Measurements from ENCODE around the gene TNFAIP3.
"Not testable (repeated sequence)": the region's sequence is repeated elsewhere in the genome, so short reads cannot be mapped to it uniquely, and the experiment has no call there.

The TNFAIP3 gene

GRCh38 chr6:137843211-137843610, 23.8 kb upstream of the TNFAIP3 start:
- Histone ChIP-seq H3K27me3 (replicated peaks; ENCODE audit: control insufficient read depth, insufficient read depth, low read length, poor library complexity, severe bottlenecking) (no peaks in the 10 kb centered on the region), H3K36me3 (ENCODE audit: control insufficient read depth, insufficient read depth, low read length) (no peaks in the 10 kb centered on the region)
- no peak for DNase-seq

GRCh38 chr6:137844327-137844726, 22.7 kb upstream of the TNFAIP3 start:
- not testable (repeated sequence) for DNase-seq; H3K36me3 ChIP-seq (ENCODE audit: control insufficient read depth, insufficient read depth, low read length); H3K4me1 ChIP-seq (ENCODE audit: control insufficient read depth, insufficient read depth, low read length, poor library complexity, severe bottlenecking); H3K27ac ChIP-seq (ENCODE audit: insufficient read depth, low read length, poor library complexity, severe bottlenecking); H3K4me3 ChIP-seq (ENCODE audit: insufficient read depth, low read depth, low read length, poor library complexity, severe bottlenecking); H3K9me3 ChIP-seq (ENCODE audit: control insufficient read depth, low read length); H3K27me3 ChIP-seq (replicated peaks; ENCODE audit: control insufficient read depth, insufficient read depth, low read length, poor library complexity, severe bottlenecking)

More at GRCh38 chr6:137843211-137843610, 23.8 kb upstream of the TNFAIP3 start:
- Histone ChIP-seq H3K4me3 (ENCODE audit: insufficient read depth, low read depth, low read length, poor library complexity, severe bottlenecking) (no peak overlapping the region), H3K9me3 (ENCODE audit: control insufficient read depth, low read length) (peaks cover 3% of the 10 kb centered on the region), H3K4me1 (ENCODE audit: control insufficient read depth, insufficient read depth, low read length, poor library complexity, severe bottlenecking) (no peaks in the 10 kb centered on the region), H3K27ac (ENCODE audit: insufficient read depth, low read length, poor library complexity, severe bottlenecking) (no peak overlapping the region)

DNA sequence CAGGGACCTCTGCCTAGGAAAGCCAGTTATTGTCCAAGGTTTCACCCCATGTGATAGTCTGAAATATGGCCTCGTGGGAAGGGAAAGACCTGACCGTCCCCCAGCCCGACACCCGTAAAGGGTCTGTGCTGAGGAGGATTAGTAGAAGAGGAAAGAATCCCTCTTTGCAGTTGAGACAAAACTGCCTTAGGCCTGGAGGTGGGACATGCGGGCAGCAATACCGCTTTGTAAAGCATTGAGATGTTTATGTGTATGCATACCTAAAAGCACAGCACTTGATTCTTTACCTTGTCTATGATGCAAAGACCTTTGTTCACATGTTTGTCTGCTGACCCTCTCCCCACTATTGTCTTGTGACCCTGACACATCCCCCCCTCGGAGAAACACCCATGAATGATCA, 22.3 kb upstream of the TNFAIP3 start:
- H3K9me3 ChIP-seq (ENCODE audit: control insufficient read depth, low read length); H3K27ac ChIP-seq (ENCODE audit: insufficient read depth, low read length, poor library complexity, severe bottlenecking); H3K4me1 ChIP-seq (ENCODE audit: control insufficient read depth, insufficient read depth, low read length, poor library complexity, severe bottlenecking); H3K27me3 ChIP-seq (replicated peaks; ENCODE audit: control insufficient read depth, insufficient read depth, low read length, poor library complexity, severe bottlenecking); H3K36me3 ChIP-seq (ENCODE audit: control insufficient read depth, insufficient read depth, low read length); DNase-seq; H3K4me3 ChIP-seq (ENCODE audit: insufficient read depth, low read depth, low read length, poor library complexity, severe bottlenecking): not testable (repeated sequence)

DNA sequence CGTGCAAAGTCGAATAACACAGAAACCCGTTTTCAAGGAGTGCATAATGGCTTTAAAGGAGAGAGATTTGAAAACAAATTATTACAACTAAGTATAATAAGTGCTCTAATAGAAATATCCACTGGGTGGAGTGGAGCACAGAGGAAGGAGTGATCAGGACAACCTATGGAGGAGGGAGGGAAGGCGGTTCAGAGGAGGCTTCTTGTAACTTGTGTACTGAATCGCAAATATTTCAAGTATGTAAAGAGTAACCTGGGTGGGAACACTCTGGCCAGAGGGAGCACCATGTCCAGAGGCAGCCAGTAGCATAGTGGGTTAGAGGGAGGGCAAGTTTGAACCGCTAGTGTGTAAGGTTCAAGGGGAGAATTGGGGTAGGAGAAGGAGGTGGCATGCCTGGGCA, 21.6 kb upstream of the TNFAIP3 start:
- H3K9me3 ChIP-seq (ENCODE audit: control insufficient read depth, low read length) = no peaks in the 10 kb centered on the region
- no peak for DNase-seq
- no peaks in the 10 kb centered on the region for H3K4me1 ChIP-seq (ENCODE audit: control insufficient read depth, insufficient read depth, low read length, poor library complexity, severe bottlenecking)
- no peak overlapping the region for H3K27ac ChIP-seq (ENCODE audit: insufficient read depth, low read length, poor library complexity, severe bottlenecking)
- H3K27me3 ChIP-seq (replicated peaks; ENCODE audit: control insufficient read depth, insufficient read depth, low read length, poor library complexity, severe bottlenecking) = no peaks in the 10 kb centered on the region
- no peak overlapping the region for H3K4me3 ChIP-seq (ENCODE audit: insufficient read depth, low read depth, low read length, poor library complexity, severe bottlenecking)
- no peaks in the 10 kb centered on the region for H3K36me3 ChIP-seq (ENCODE audit: control insufficient read depth, insufficient read depth, low read length)

- Histone ChIP-seq H3K27me3 (replicated peaks; ENCODE audit: control insufficient read depth, insufficient read depth, low read length, poor library complexity, severe bottlenecking) (no peaks in the 10 kb centered on the region), H3K4me3 (ENCODE audit: insufficient read depth, low read depth, low read length, poor library complexity, severe bottlenecking) (no peak overlapping the region), H3K36me3 (ENCODE audit: control insufficient read depth, insufficient read depth, low read length) (no peaks in the 10 kb centered on the region), H3K4me1 (ENCODE audit: control insufficient read depth, insufficient read depth, low read length, poor library complexity, severe bottlenecking) (no peaks in the 10 kb centered on the region), H3K9me3 (ENCODE audit: control insufficient read depth, low read length) (no peaks in the 10 kb centered on the region), H3K27ac (ENCODE audit: insufficient read depth, low read length, poor library complexity, severe bottlenecking) (no peak overlapping the region)
- DNase-seq = no peak
Measured at GRCh38 chr6:137846274-137846673, 20.8 kb upstream of the TNFAIP3 start.

GRCh38 chr6:137846772-137847313, 20.2 kb upstream of the TNFAIP3 start:
- Histone ChIP-seq H3K4me3 (ENCODE audit: insufficient read depth, low read depth, low read length, poor library complexity, severe bottlenecking) (no peak overlapping the region), H3K36me3 (ENCODE audit: control insufficient read depth, insufficient read depth, low read length) (no peaks in the 10 kb centered on the region), H3K9me3 (ENCODE audit: control insufficient read depth, low read length) (no peaks in the 10 kb centered on the region), H3K4me1 (ENCODE audit: control insufficient read depth, insufficient read depth, low read length, poor library complexity, severe bottlenecking) (no peaks in the 10 kb centered on the region), H3K27ac (ENCODE audit: insufficient read depth, low read length, poor library complexity, severe bottlenecking) (no peak overlapping the region), H3K27me3 (replicated peaks; ENCODE audit: control insufficient read depth, insufficient read depth, low read length, poor library complexity, severe bottlenecking) (no peaks in the 10 kb centered on the region)
- no peak for DNase-seq

DNA sequence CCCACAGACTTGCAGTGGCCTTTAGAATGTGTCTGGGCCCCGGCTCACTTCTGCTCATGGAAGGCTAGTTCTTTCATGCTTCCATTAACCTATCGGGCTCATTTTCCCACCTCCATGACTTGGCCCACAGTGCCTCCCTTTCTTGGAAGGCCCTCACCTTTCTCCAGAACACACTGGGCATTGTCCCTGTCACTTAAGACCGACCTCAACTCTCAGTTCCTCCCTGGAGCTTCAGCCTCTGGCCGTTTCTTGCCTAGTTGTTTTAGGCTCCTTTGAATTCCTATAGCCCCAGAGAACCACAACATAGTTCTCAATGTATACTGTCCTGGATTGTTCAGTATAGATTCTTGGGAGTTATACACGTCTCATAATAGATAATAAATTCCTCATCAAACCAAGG, 19.3 kb upstream of the TNFAIP3 start:
- Histone ChIP-seq H3K27ac (ENCODE audit: insufficient read depth, low read length, poor library complexity, severe bottlenecking) (no peak overlapping the region), H3K4me3 (ENCODE audit: insufficient read depth, low read depth, low read length, poor library complexity, severe bottlenecking) (no peak overlapping the region), H3K36me3 (ENCODE audit: control insufficient read depth, insufficient read depth, low read length) (no peaks in the 10 kb centered on the region), H3K9me3 (ENCODE audit: control insufficient read depth, low read length) (no peaks in the 10 kb centered on the region), H3K4me1 (ENCODE audit: control insufficient read depth, insufficient read depth, low read length, poor library complexity, severe bottlenecking) (no peaks in the 10 kb centered on the region), H3K27me3 (replicated peaks; ENCODE audit: control insufficient read depth, insufficient read depth, low read length, poor library complexity, severe bottlenecking) (no peaks in the 10 kb centered on the region)
- no peak for DNase-seq

- no peak overlapping the region for H3K27ac ChIP-seq (ENCODE audit: insufficient read depth, low read length, poor library complexity, severe bottlenecking)
- H3K4me3 ChIP-seq (ENCODE audit: insufficient read depth, low read depth, low read length, poor library complexity, severe bottlenecking) = no peak overlapping the region
- H3K27me3 ChIP-seq (replicated peaks; ENCODE audit: control insufficient read depth, insufficient read depth, low read length, poor library complexity, severe bottlenecking) = no peaks in the 10 kb centered on the region
- no peaks in the 10 kb centered on the region for H3K9me3 ChIP-seq (ENCODE audit: control insufficient read depth, low read length)
- H3K4me1 ChIP-seq (ENCODE audit: control insufficient read depth, insufficient read depth, low read length, poor library complexity, severe bottlenecking) = no peaks in the 10 kb centered on the region
- DNase-seq = no peak
- H3K36me3 ChIP-seq (ENCODE audit: control insufficient read depth, insufficient read depth, low read length) = no peaks in the 10 kb centered on the region
Measured at GRCh38 chr6:137848672-137849071, 18.4 kb upstream of the TNFAIP3 start.

DNA sequence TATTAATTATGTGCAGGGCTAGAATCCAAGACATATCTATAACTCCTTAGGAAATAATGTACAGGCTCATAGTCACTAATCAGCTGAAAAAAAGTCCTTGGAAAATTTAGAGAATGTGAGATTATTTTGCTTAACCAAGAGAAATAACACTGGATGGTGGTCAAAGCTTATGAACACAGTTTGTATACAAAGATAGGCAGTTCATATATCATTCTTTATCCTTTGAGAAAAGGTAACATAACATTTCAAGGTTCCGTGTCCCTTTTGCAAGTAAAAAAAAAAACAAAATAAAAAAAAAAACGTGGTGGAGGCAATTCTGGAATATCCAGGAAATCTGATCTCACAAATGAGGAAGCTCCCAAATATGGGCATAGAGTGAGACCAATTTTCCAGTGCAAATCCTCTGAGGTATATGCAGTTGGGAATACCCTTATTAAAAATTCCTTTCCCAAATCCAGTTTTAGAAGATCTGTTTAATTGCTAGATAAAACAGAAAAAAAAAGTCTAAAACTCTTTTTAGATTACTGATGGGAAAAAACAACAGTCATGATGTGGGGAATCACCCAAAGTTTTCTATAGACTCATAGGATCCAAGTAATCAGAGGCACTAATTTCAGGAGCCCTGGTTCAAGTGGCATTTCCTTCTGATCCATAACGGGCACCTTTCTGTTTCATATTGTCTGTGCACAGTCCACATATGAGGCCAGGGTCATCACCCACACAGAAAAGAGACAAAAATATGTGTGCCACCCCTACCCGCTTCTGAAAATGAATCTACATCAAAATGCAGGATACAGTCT, 17.7 kb upstream of the TNFAIP3 start:
- H3K9me3 ChIP-seq (ENCODE audit: control insufficient read depth, low read length) = no peaks in the 10 kb centered on the region
- no peaks in the 10 kb centered on the region for H3K4me1 ChIP-seq (ENCODE audit: control insufficient read depth, insufficient read depth, low read length, poor library complexity, severe bottlenecking)
- no peak overlapping the region for H3K27ac ChIP-seq (ENCODE audit: insufficient read depth, low read length, poor library complexity, severe bottlenecking)
- no peaks in the 10 kb centered on the region for H3K36me3 ChIP-seq (ENCODE audit: control insufficient read depth, insufficient read depth, low read length)
- no peak overlapping the region for H3K4me3 ChIP-seq (ENCODE audit: insufficient read depth, low read depth, low read length, poor library complexity, severe bottlenecking)
- H3K27me3 ChIP-seq (replicated peaks; ENCODE audit: control insufficient read depth, insufficient read depth, low read length, poor library complexity, severe bottlenecking) = no peaks in the 10 kb centered on the region
- no peak for DNase-seq

DNA sequence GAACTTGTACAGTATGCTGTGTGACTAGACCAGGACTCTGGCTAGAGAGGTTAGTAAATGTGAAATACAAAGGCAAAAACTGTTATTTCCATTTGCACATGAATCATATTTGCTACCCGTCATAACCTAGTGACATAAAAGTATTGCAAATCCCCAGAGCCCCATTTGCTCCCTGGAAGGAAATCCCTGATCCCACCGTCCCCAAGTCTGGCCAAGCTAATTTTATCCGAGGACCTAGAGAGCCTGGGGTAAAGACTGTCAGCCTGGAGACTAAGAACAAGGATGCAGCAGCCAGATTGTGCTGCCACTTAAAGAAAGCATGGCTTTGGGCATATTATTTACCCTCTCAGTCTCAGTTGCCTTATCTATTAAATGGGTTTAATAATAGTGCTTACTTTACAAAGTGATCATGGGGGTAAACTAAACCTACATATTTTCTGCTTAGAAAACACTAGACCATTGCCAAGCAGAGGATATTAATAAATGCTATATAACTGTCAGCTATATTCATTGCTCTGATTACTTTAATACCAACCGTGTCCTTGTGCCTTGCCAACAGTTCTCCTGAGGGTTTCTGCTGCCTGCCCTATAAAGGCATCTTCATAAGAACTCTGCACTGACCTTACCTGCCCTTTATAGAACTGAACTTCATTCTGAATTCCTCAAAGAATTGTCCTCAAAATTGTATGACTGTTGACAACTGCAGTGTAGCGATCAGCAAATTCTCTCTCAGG, 16.9 kb upstream of the TNFAIP3 start:
- Histone ChIP-seq H3K4me3 (ENCODE audit: insufficient read depth, low read depth, low read length, poor library complexity, severe bottlenecking) (no peak overlapping the region), H3K4me1 (ENCODE audit: control insufficient read depth, insufficient read depth, low read length, poor library complexity, severe bottlenecking) (no peaks in the 10 kb centered on the region), H3K27me3 (replicated peaks; ENCODE audit: control insufficient read depth, insufficient read depth, low read length, poor library complexity, severe bottlenecking) (no peaks in the 10 kb centered on the region), H3K9me3 (ENCODE audit: control insufficient read depth, low read length) (no peaks in the 10 kb centered on the region), H3K27ac (ENCODE audit: insufficient read depth, low read length, poor library complexity, severe bottlenecking) (no peak overlapping the region), H3K36me3 (ENCODE audit: control insufficient read depth, insufficient read depth, low read length) (no peaks in the 10 kb centered on the region)
- no peak for DNase-seq

Data from effector memory CD4-positive, alpha-beta T cell (primary cell).